ENCODE results near the gene ZNF561. TPM values are rescaled to one million over a fixed set of nuclear protein-coding genes. Genes with fewer than 3 reads are reported as not detected.

Gene ZNF561
- total and polyA plus RNA-seq, 10 of the 15 experiments (the other 5 are each of a cell fraction or from before 2014, with no cell fraction given) = 12.8 to 38.2 (median 22.2) TPM

GRCh38 chr19:9621156-9622037, at the start of gene ZNF561 (continued):
- TF ChIP-seq, protein P1, sequence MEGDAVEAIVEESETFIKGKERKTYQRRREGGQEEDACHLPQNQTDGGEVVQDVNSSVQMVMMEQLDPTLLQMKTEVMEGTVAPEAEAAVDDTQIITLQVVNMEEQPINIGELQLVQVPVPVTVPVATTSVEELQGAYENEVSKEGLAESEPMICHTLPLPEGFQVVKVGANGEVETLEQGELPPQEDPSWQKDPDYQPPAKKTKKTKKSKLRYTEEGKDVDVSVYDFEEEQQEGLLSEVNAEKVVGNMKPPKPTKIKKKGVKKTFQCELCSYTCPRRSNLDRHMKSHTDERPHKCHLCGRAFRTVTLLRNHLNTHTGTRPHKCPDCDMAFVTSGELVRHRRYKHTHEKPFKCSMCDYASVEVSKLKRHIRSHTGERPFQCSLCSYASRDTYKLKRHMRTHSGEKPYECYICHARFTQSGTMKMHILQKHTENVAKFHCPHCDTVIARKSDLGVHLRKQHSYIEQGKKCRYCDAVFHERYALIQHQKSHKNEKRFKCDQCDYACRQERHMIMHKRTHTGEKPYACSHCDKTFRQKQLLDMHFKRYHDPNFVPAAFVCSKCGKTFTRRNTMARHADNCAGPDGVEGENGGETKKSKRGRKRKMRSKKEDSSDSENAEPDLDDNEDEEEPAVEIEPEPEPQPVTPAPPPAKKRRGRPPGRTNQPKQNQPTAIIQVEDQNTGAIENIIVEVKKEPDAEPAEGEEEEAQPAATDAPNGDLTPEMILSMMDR (IDR thresholded peaks at IDR 0.05 in 2 of 3, conservative IDR thresholded peaks at IDR 0.05 in 1 of 3; ENCODE audit: control insufficient read depth in 2 of 3, extremely low read depth in 1 of 3, insufficient read depth in 1 of 3, low read depth in 3 of 3, low read length in 3 of 3) = no peak
- 0 out of 2 replicates have a peak, but pooled peaks have one; percentile 19 for TF ChIP-seq ZBED1 (IDR thresholded peaks at IDR 0.05; ENCODE audit: borderline replicate concordance)
- no peak for TF ChIP-seq PAX5 (IDR thresholded peaks at IDR 0.05; ENCODE audit: borderline replicate concordance, low read depth, low read length)
- TF ChIP-seq TAF1 (IDR thresholded peaks at IDR 0.05; ENCODE audit: borderline replicate concordance, low read depth, low read length) = peak; percentile 71
- TF ChIP-seq ESRRA (IDR thresholded peaks at IDR 0.05; ENCODE audit: low read length) = 0 out of 2 replicates have a peak, but pooled peaks have one; percentile 66
- TF ChIP-seq SUZ12 (IDR thresholded peaks at IDR 0.05; ENCODE audit: unreplicated experiment) = no peak
- peak; percentile 54; the same call in 1 of the 2 replicates for TF ChIP-seq ZNF687 (IDR thresholded peaks at IDR 0.05)
- TF ChIP-seq KLF5 (IDR thresholded peaks at IDR 0.05; ENCODE audit: partially characterized antibody) = peak; percentile 88
- TF ChIP-seq SMAD1 (IDR thresholded peaks at IDR 0.05; ENCODE audit: low read depth, partially characterized antibody) = no peak
- TF ChIP-seq SREBF2 (IDR thresholded peaks at IDR 0.05; ENCODE audit: low read length) = peak; percentile 59
- TF ChIP-seq FOXK2 (IDR thresholded peaks at IDR 0.05) = peak; percentile 66
- TF ChIP-seq IKZF1 (conservative IDR thresholded peaks at IDR 0.05) = peak; percentile 81
- no peak for TF ChIP-seq BMI1 (IDR thresholded peaks at IDR 0.05; ENCODE audit: borderline replicate concordance)
- TF ChIP-seq NR2C1 (IDR thresholded peaks at IDR 0.05) = peak; percentile 60
- TF ChIP-seq RAD51 (IDR thresholded peaks at IDR 0.05) = no peak
- TF ChIP-seq MYB (IDR thresholded peaks at IDR 0.05; ENCODE audit: borderline replicate concordance, low read depth, low read length) = no peak
- peak; percentile 4; the same call in 1 of the 2 replicates for TF ChIP-seq TCF12 (IDR thresholded peaks at IDR 0.05; ENCODE audit: low read depth, low read length)
- 0 out of 4 replicates have a peak, but pooled peaks of 1 of the 2 experiments have one; percentile 8 for TF ChIP-seq EP300 (IDR thresholded peaks at IDR 0.05; ENCODE audit: borderline replicate concordance in 1 of 2, control insufficient read depth in 1 of 2, low read depth in 2 of 2, low read length in 2 of 2)
- no peak for TF ChIP-seq FOS (IDR thresholded peaks at IDR 0.05; ENCODE audit: borderline replicate concordance, extremely low read depth, insufficient read length)
- TF ChIP-seq, protein P2, sequence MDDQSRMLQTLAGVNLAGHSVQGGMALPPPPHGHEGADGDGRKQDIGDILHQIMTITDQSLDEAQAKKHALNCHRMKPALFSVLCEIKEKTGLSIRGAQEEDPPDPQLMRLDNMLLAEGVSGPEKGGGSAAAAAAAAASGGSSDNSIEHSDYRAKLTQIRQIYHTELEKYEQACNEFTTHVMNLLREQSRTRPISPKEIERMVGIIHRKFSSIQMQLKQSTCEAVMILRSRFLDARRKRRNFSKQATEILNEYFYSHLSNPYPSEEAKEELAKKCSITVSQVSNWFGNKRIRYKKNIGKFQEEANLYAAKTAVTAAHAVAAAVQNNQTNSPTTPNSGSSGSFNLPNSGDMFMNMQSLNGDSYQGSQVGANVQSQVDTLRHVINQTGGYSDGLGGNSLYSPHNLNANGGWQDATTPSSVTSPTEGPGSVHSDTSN (IDR thresholded peaks at IDR 0.05; ENCODE audit: insufficient replicate concordance, low read depth, low read length) = no peak
- TF ChIP-seq POU2F2 (IDR thresholded peaks at IDR 0.05; ENCODE audit: borderline replicate concordance, low read depth, low read length) = peak; percentile 60; the same call in 1 of the 3 replicates
- no peak for TF ChIP-seq ZNF274 (IDR thresholded peaks at IDR 0.05; ENCODE audit: insufficient read depth, insufficient read length)

Data from GM12878 (cell line).